Glutamatergic neuron (in vitro differentiated cells): ENCODE measurements around the gene FSIP2. TPM values are rescaled to one million over a fixed set of nuclear protein-coding genes. Genes with fewer than 3 reads are reported as not detected.

Experiments used
- DNase-seq: peaks from one replicate; pipeline ENCODE4 v3.0.0; 2022
- H3K27ac Mint-ChIP-seq: one replicate; pipeline ENCODE4 v1.8.0; 2020; ENCODE audit warnings: mild to moderate bottlenecking, mixed read lengths, inconsistent platforms; ENCODE audit not compliant: unreplicated experiment
- H3K27me3 Mint-ChIP-seq: one replicate; pipeline ENCODE4 v1.8.0; 2020; ENCODE audit warnings: mild to moderate bottlenecking, moderate library complexity, mixed read lengths, inconsistent platforms; ENCODE audit not compliant: unreplicated experiment
- H3K36me3 Mint-ChIP-seq: one replicate; pipeline ENCODE4 v1.8.0; 2020; ENCODE audit warnings: mild to moderate bottlenecking, mixed read lengths, inconsistent platforms; ENCODE audit not compliant: unreplicated experiment
- H3K4me1 Mint-ChIP-seq: one replicate; pipeline ENCODE4 v1.8.0; 2020; ENCODE audit warnings: mild to moderate bottlenecking, low read depth, mixed read lengths, inconsistent platforms; ENCODE audit not compliant: unreplicated experiment
- H3K4me3 Mint-ChIP-seq: one replicate; pipeline ENCODE4 v1.8.0; 2020; ENCODE audit warnings: mild to moderate bottlenecking, mixed read lengths, inconsistent platforms; ENCODE audit not compliant: unreplicated experiment
- H3K9me3 Mint-ChIP-seq: one replicate; pipeline ENCODE4 v1.8.0; 2020; ENCODE audit warnings: mild to moderate bottlenecking, moderate library complexity, mixed read lengths, inconsistent platforms; ENCODE audit not compliant: unreplicated experiment
- CTCF ChIP-seq: fragments of 200-600 bp; sonication (generic); IDR thresholded peaks from one replicate; pipeline ENCODE4 v1.5.0; 2021; ENCODE audit not compliant: partially characterized antibody, unreplicated experiment
- total RNA-seq: library from RNA; stranded (reverse); fragmentation: NEBNext Ultra II Directional; extraction: Animal tissue kit (Norgen Biotek cat#: 25700); gene quantifications from one replicate; pipeline ENCODE4 v1.2.1, GENCODE V29; 2021; ENCODE audit not compliant: unreplicated experiment

The FSIP2 gene
- total RNA-seq, 1 donor from 2014 or later, result 56.4 TPM

DNA sequence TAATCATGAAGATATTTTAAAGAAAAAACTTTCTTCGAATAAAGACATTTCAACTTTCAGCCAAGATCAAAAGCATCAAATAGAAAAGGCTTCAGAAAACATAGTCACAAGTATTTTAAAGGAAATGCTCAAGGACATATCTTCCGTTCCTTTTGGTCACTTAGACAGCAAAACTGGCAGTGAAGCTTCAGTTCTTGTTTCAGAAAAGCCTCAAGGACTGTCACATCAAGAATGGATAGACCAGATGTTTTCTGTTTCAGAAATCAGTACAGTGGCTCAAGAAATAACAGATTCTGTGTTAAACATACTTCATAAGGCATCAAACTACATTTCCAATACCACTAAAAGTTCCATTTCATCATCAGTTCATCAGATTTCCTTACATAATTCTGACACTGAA lies 51.8 kb downstream of the FSIP2 start:
- Mint-ChIP-seq H3K36me3 (peaks cover 14% of the 10 kb centered on the region), H3K27me3 (no peaks in the 10 kb centered on the region), H3K9me3 (peaks cover 3% of the 10 kb centered on the region), H3K27ac (no peak overlapping the region), H3K4me3 (no peak overlapping the region), H3K4me1 (no peaks in the 10 kb centered on the region)
- DNase-seq, result no peak
- no peak for TF ChIP-seq CTCF

- Mint-ChIP-seq H3K27me3 (no peaks in the 10 kb centered on the region), H3K36me3 (peaks cover 14% of the 10 kb centered on the region), H3K4me1 (no peaks in the 10 kb centered on the region), H3K9me3 (peaks cover 3% of the 10 kb centered on the region), H3K27ac (no peak overlapping the region), H3K4me3 (no peak overlapping the region)
- no peak for DNase-seq
- no peak for TF ChIP-seq CTCF
Measured at GRCh38 chr2:185793532-185794345, 55.1 kb downstream of the FSIP2 start.

DNA sequence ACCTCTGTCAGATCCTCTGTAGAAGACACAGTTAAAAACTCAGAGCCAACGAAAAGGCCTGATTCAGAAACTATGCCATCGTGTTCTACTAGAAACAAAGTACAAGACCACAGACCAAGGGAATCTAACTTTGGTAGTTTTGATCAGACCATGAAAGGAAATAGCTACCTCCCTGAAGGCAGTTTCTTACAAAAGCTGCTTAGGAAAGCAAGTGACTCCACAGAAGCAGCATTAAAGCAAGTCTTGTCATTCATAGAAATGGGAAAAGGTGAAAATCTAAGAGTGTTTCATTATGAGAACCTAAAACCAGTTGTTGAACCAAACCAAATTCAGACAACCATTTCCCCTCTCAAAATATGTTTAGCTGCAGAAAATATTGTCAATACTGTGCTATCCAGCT lies 58.2 kb downstream of the FSIP2 start:
- peaks cover 3% of the 10 kb centered on the region for H3K9me3 Mint-ChIP-seq
- no peaks in the 10 kb centered on the region for H3K4me1 Mint-ChIP-seq
- H3K36me3 Mint-ChIP-seq, result peaks cover 15% of the 10 kb centered on the region
- no peak overlapping the region for H3K4me3 Mint-ChIP-seq
- peaks cover 2% of the 10 kb centered on the region for H3K27me3 Mint-ChIP-seq
- no peak for DNase-seq
- H3K27ac Mint-ChIP-seq, result no peak overlapping the region
- no peak for TF ChIP-seq CTCF

- peaks cover 25% of the 10 kb centered on the region for H3K36me3 Mint-ChIP-seq
- no peak for TF ChIP-seq CTCF
- no peak overlapping the region for H3K27ac Mint-ChIP-seq
- peaks cover 3% of the 10 kb centered on the region for H3K9me3 Mint-ChIP-seq
- H3K27me3 Mint-ChIP-seq, result peaks cover 2% of the 10 kb centered on the region
- DNase-seq, result no peak
- H3K4me3 Mint-ChIP-seq, result no peak overlapping the region
- no peaks in the 10 kb centered on the region for H3K4me1 Mint-ChIP-seq
Measured at GRCh38 chr2:185802926-185803325, 64.3 kb downstream of the FSIP2 start.

GRCh38 chr2:185806783-185807182 lies 68.2 kb downstream of the FSIP2 start:
- no peak for DNase-seq
- no peak for TF ChIP-seq CTCF
- H3K27me3 Mint-ChIP-seq, result no peaks in the 10 kb centered on the region
- peaks cover 15% of the 10 kb centered on the region for H3K9me3 Mint-ChIP-seq
- H3K36me3 Mint-ChIP-seq, result peaks cover 35% of the 10 kb centered on the region
- H3K4me1 Mint-ChIP-seq, result no peaks in the 10 kb centered on the region
- H3K27ac Mint-ChIP-seq, result no peak overlapping the region
- no peak overlapping the region for H3K4me3 Mint-ChIP-seq
